IMR-90 (cell line): Measurements from ENCODE around the gene PARP3. TPM values are rescaled to one million over a fixed set of nuclear protein-coding genes. Genes with fewer than 3 reads are reported as not detected.
A peak's percentile ranks its signal among the peaks of the same experiment; 100 is the strongest.

Experiments used
- ATAC-seq: fragments of 200-7000 bp; cut with Tn5 transposase; 2 replicates; pipeline ENCODE4 v1.9.1; 2020; ENCODE audit warnings: low read depth, mild to moderate bottlenecking, moderate library complexity
- BruUV-seq: library from RNA; stranded (reverse); fragments of 400-500 nt; replicated peaks from 2 replicates; lab custom pipeline; 2021; lab: Mats Ljungman, UMichigan
- CTCF ChIA-PET: fragments of 300-600 bp; formaldehyde crosslinking; extraction: SDS; loops from one replicate; lab custom pipeline; 2021; ENCODE audit warnings: antibody characterized with exemption; lab: Yijun Ruan, JAX
- POLR2A ChIA-PET: fragments of 300-600 bp; sonication (Branson Sonifier 250); formaldehyde crosslinking; loops from one replicate; lab custom pipeline; 2022; ENCODE audit warnings: antibody characterized with exemption; ENCODE audit not compliant: unreplicated experiment; lab: Charles Lee
- DNase-seq: peaks from one replicate; pipeline ENCODE4 v3.0.0; 2013
- H2AFZ ChIP-seq: replicated peaks from 2 replicates; pipeline ENCODE3; 2013; ENCODE audit warnings: low read length, mild to moderate bottlenecking; ENCODE audit not compliant: poor library complexity
- H2AK5ac ChIP-seq: 2 replicates; pipeline ENCODE4 v1.6.1; 2013; ENCODE audit warnings: low read depth, low read length, inconsistent platforms
- H2AK9ac ChIP-seq: replicated peaks from 2 replicates; pipeline ENCODE3; 2013; ENCODE audit warnings: mild to moderate bottlenecking, low read depth, low read length, moderate library complexity; ENCODE audit not compliant: poor library complexity
- H2BK120ac ChIP-seq: 2 replicates; pipeline ENCODE4 v1.6.1; 2013; ENCODE audit warnings: low read depth, low read length, inconsistent platforms
- H2BK15ac ChIP-seq: 3 replicates; pipeline ENCODE4 v1.6.1; 2013; ENCODE audit warnings: low read depth, low read length, inconsistent platforms
- H2BK20ac ChIP-seq: 2 replicates; pipeline ENCODE4 v1.6.1; 2013; ENCODE audit warnings: low read depth, mild to moderate bottlenecking, inconsistent platforms, low read length, moderate library complexity
- H2BK5ac ChIP-seq: 2 replicates; pipeline ENCODE4 v1.6.1; 2013; ENCODE audit warnings: mild to moderate bottlenecking, low read depth, low read length, inconsistent platforms; ENCODE audit not compliant: poor library complexity, severe bottlenecking
- H3K14ac ChIP-seq: replicated peaks from 2 replicates; pipeline ENCODE4 v1.6.1; 2013; ENCODE audit warnings: low read depth, low read length, inconsistent platforms
- H3K18ac ChIP-seq: 2 replicates; pipeline ENCODE4 v1.6.1; 2013; ENCODE audit warnings: low read depth, low read length, control low read depth
- H3K23ac ChIP-seq: 2 replicates; pipeline ENCODE4 v1.6.1; 2013; ENCODE audit warnings: low read depth, low read length, inconsistent platforms
- H3K27ac ChIP-seq: 2 replicates; pipeline ENCODE4 v1.5.1; 2013; ENCODE audit warnings: mild to moderate bottlenecking, control low read depth, low read length; ENCODE audit not compliant: insufficient read depth
- H3K27me3 ChIP-seq: 2 replicates; pipeline ENCODE4 v1.6.1; 2013; ENCODE audit warnings: low read length; ENCODE audit not compliant: control insufficient read depth, insufficient read depth
- H3K36me3 ChIP-seq: 2 replicates; pipeline ENCODE4 v1.6.1; 2013; ENCODE audit warnings: low read length, mixed read lengths; ENCODE audit not compliant: control insufficient read depth, insufficient read depth
- H3K4ac ChIP-seq: 2 replicates; pipeline ENCODE4 v1.6.1; 2013; ENCODE audit warnings: low read depth, low read length, inconsistent platforms
- H3K4me1 ChIP-seq: 2 replicates; pipeline ENCODE4 v1.6.1; 2013; ENCODE audit warnings: low read length, mixed read lengths; ENCODE audit not compliant: control insufficient read depth, insufficient read depth
- H3K4me2 ChIP-seq: 2 replicates; pipeline ENCODE4 v1.6.1; 2013; ENCODE audit warnings: low read depth, mild to moderate bottlenecking, control low read depth, low read length, moderate library complexity
- H3K4me3 ChIP-seq: 2 replicates; pipeline ENCODE4 v1.5.1; 2013; ENCODE audit warnings: low read depth, mild to moderate bottlenecking, control low read depth, low read length, moderate library complexity; ENCODE audit not compliant: insufficient read depth
- H3K56ac ChIP-seq: 2 replicates; pipeline ENCODE4 v1.6.1; 2013; ENCODE audit warnings: low read length, inconsistent platforms; ENCODE audit not compliant: insufficient read depth; ENCODE audit errors: extremely low read depth
- H3K79me1 ChIP-seq, 2 experiments: 2 replicates each; pipeline ENCODE4 v1.6.1; 2013; ENCODE audit warnings: low read length in 2 of 2, inconsistent platforms in 1 of 2, low read depth in 1 of 2
- H3K9ac ChIP-seq: 2 replicates; pipeline ENCODE4 v1.6.1; 2013; ENCODE audit warnings: low read depth, low read length, control low read depth
- H3K9me1 ChIP-seq: 2 replicates; pipeline ENCODE4 v1.6.1; 2013; ENCODE audit warnings: low read length, inconsistent platforms; ENCODE audit not compliant: insufficient read depth
- H3K9me3 ChIP-seq: 2 replicates; pipeline ENCODE4 v1.6.1; 2013; ENCODE audit warnings: low read length; ENCODE audit not compliant: control insufficient read depth, insufficient read depth
- H4K20me1 ChIP-seq: 2 replicates; pipeline ENCODE4 v1.6.1; 2013; ENCODE audit warnings: low read length, inconsistent platforms; ENCODE audit not compliant: insufficient read depth
- H4K5ac ChIP-seq: 2 replicates; pipeline ENCODE4 v1.6.1; 2013; ENCODE audit warnings: mild to moderate bottlenecking, low read depth, low read length, control low read depth
- H4K8ac ChIP-seq, 2 experiments: 2 replicates each; pipeline ENCODE4 v1.6.1; 2013; ENCODE audit warnings: low read depth in 2 of 2, low read length in 2 of 2, control low read depth in 1 of 2, inconsistent platforms in 1 of 2
- H4K91ac ChIP-seq: 2 replicates; pipeline ENCODE4 v1.6.1; 2013; ENCODE audit warnings: low read depth, low read length, inconsistent platforms; ENCODE audit not compliant: insufficient read depth
- MAFK ChIP-seq: IDR thresholded peaks from 2 replicates; pipeline ENCODE4 v1.6.1; 2012; ENCODE audit warnings: low read depth, low read length, improper control_type of control experiment
- WGBS, 2 experiments: methylation state at CpG; one replicate each; pipeline versions ENCODE4 v1.1.5 to v1.1.7; 2013; ENCODE audit warnings: missing lambda C conversion rate in 2 of 2; ENCODE audit not compliant: insufficient read length in 1 of 2; ENCODE audit errors: extremely low coverage in 2 of 2; 5-methylcytosine and 5-hydroxymethylcytosine counted together
- dilution Hi-C: fragments of 300-500 bp; cut with HindIII; formaldehyde crosslinking; loops from one replicate; pipeline ENCODE4 v1.14.3; 2018; ENCODE audit warnings: low sequenced_read_pairs; ENCODE audit not compliant: unreplicated experiment
- in situ Hi-C: fragments of 300-500 bp; cut with MboI; formaldehyde crosslinking; loops from 3 replicates; pipeline ENCODE4 v1.14.3; 2019; ENCODE audit warnings: low sequenced_read_pairs, inconsistent platforms, mixed read lengths
- intact Hi-C: fragments of 100-400 bp; cut with micrococcal nuclease; formaldehyde crosslinking; loops from 2 replicates; pipeline ENCODE4 v1.10.0; 2022
- microRNA-seq, 2 experiments: library from miRNA; stranded (forward) in 1 of 2; unstranded in 1 of 2; fragments of 10-50 nt in 1 of 2; fragments of <30 nt in 1 of 2; gene quantifications in 1 of 2; microRNA quantifications in 1 of 2; one replicate each; pipeline versions ENCODE3 to v1.1.0; 2013 to 2020; ENCODE audit not compliant: insufficient read depth in 1 of 2, insufficient read length in 1 of 2, unreplicated experiment in 1 of 2
- polyA plus RNA-seq, 3 experiments: library from polyadenylated mRNA; depleted of rRNA; stranded (reverse); fragments of >200 nt; gene quantifications; 2 replicates each; pipeline ENCODE4 v1.2.3, GENCODE V29; 2012; ENCODE audit warnings: low replicate concordance in 1 of 3
- small RNA-seq, 5 experiments: library from RNA; depleted of rRNA; stranded (forward); fragments of <200 nt; gene quantifications; one replicate each; pipeline ENCODE3, GENCODE V24; 2012
- total RNA-seq: library from RNA; depleted of rRNA; stranded (reverse); fragments of >200 nt; gene quantifications from 2 replicates; pipeline ENCODE4 v1.2.3, GENCODE V29; 2012; rRNA removed

PARP3 gene
- total and polyA plus RNA-seq, 2 of the 4 experiments (the other 2 are of a cell fraction) = 16.3 to 22.0 TPM

- Histone ChIP-seq H3K23ac (no peak overlapping the region), H3K79me1 (peaks cover 9 to 20% of the 10 kb centered on the region in 2 experiments; a peak in 3 of 4 replicates), H3K9me1 (peaks cover 3% of the 10 kb centered on the region), H3K36me3 (peaks cover 14% of the 10 kb centered on the region), H2BK15ac (no peak overlapping the region), H3K56ac (no peak overlapping the region), H3K4me2 (no peak overlapping the region), H3K9me3 (no peaks in the 10 kb centered on the region), H3K4me1 (peaks cover 5% of the 10 kb centered on the region), H3K9ac (no peak overlapping the region), H2BK120ac (no peak overlapping the region), H2BK5ac (no peak overlapping the region), H2AK9ac (peak overlapping the region; percentile 7), H3K14ac (no peak overlapping the region), H3K27ac (no peak overlapping the region), H4K8ac (0 out of 4 replicates have a peak overlapping the region, but pooled peaks of 1 of the 2 experiments have one; percentile 9), H3K27me3 (no peaks in the 10 kb centered on the region), H3K4ac (no peak overlapping the region), H2BK20ac (no peak overlapping the region), H2AFZ (peak overlapping the region; percentile 34), H2AK5ac (peak overlapping the region; percentile 56; the same call in 1 of the 2 replicates), H4K5ac (no peak overlapping the region), H4K20me1 (peaks cover 9% of the 10 kb centered on the region; the same call in 1 of the 2 replicates), H3K18ac (no peak overlapping the region), H3K4me3 (no peak overlapping the region), H4K91ac (no peak overlapping the region)
- intact Hi-C loops (loop anchor here (5.0 kb wide), 1 partner anchor 199 kb away; the partner anchor contains the start of gene ALAS1), dilution Hi-C loops (no loop called here), in situ Hi-C loops (no loop called here)
- no peak for TF ChIP-seq MAFK
- ChIA-PET POLR2A (interaction anchor here (0.5 kb wide), 1 partner anchor 55 kb away, joined by 3 read pairs; no protein-coding TSS in a partner anchor), CTCF (no interaction called here)
- 18% methylated on average over 4 of the region's 7 CpGs; no CpG with 5 or more reads in 1 of the 2 experiments for WGBS, 2 experiments
- BruUV-seq = no TSS peak
- no peak for DNase-seq
- no peak for ATAC-seq
Measured at GRCh38 chr3:51997935-51998596, 55.9 kb downstream of the PARP3 start.

Small RNA genes within 50 kb of the gene (microRNA-seq; reads per million reads assigned to microRNA genes)
- gene AC115284.1 (ENCODE audit: insufficient read depth, insufficient read length) = not detected

Small RNA genes within 50 kb of the gene (small RNA-seq; reads per million reads assigned to genes)
- 0 reads per million in 5 experiments for gene AC115284.1

Other genes with a start within 250 kb of the PARP3 start
- under 0.01 TPM in 2 replicates for gene GRM2, start 235.3 kb upstream of the PARP3 start, total RNA-seq
- 0.14 and 0.19 TPM in 2 replicates for gene GRM2, start 235.3 kb upstream of the PARP3 start, polyA plus RNA-seq (2012; rRNA removed)
- gene IQCF6, start 163.1 kb upstream of the PARP3 start, total RNA-seq = not detected in 2 replicates
- gene IQCF6, start 163.1 kb upstream of the PARP3 start, polyA plus RNA-seq (2012; rRNA removed) = not detected in 2 replicates
- not detected in 2 replicates for gene IQCF2, start 80.7 kb upstream of the PARP3 start, total RNA-seq
- not detected in 2 replicates for gene IQCF2, start 80.7 kb upstream of the PARP3 start, polyA plus RNA-seq (2012; rRNA removed)
- gene IQCF5, start 66.8 kb upstream of the PARP3 start, total RNA-seq = not detected in 2 replicates
- not detected in 2 replicates for gene IQCF5, start 66.8 kb upstream of the PARP3 start, polyA plus RNA-seq (2012; rRNA removed)
- not detected in 2 replicates for gene IQCF1, start 39.0 kb upstream of the PARP3 start, total RNA-seq
- not detected in 2 replicates for gene IQCF1, start 39.0 kb upstream of the PARP3 start, polyA plus RNA-seq (2012; rRNA removed)
- 38.6 and 39.8 TPM in 2 replicates for gene RRP9, start 459 bp upstream of the PARP3 start, total RNA-seq
- 30.9 and 32.1 TPM in 2 replicates for gene RRP9, start 459 bp upstream of the PARP3 start, polyA plus RNA-seq (2012; rRNA removed)
- gene GPR62, start 13.0 kb downstream of the PARP3 start, total RNA-seq = under 0.01 TPM in 1 of 2 replicates, not detected in the other
- gene GPR62, start 13.0 kb downstream of the PARP3 start, polyA plus RNA-seq (2012; rRNA removed) = not detected in 2 replicates
- 70.8 and 71.1 TPM in 2 replicates for gene PCBP4, start 25.1 kb downstream of the PARP3 start, total RNA-seq
- gene PCBP4, start 25.1 kb downstream of the PARP3 start, polyA plus RNA-seq (2012; rRNA removed) = 110 and 122 TPM in 2 replicates
- gene ABHD14B, start 31.7 kb downstream of the PARP3 start, total RNA-seq = 6.4 and 7.2 TPM in 2 replicates
- gene ABHD14B, start 31.7 kb downstream of the PARP3 start, polyA plus RNA-seq (2012; rRNA removed) = 28.3 and 30.4 TPM in 2 replicates
- 3.1 and 3.4 TPM in 2 replicates for gene ABHD14A, start 32.7 kb downstream of the PARP3 start, total RNA-seq
- 10.0 and 12.2 TPM in 2 replicates for gene ABHD14A, start 32.7 kb downstream of the PARP3 start, polyA plus RNA-seq (2012; rRNA removed)
- 21.1 and 22.0 TPM in 2 replicates for gene ACY1, start 41.2 kb downstream of the PARP3 start, total RNA-seq
- gene ACY1, start 41.2 kb downstream of the PARP3 start, polyA plus RNA-seq (2012; rRNA removed) = 44.8 and 47.1 TPM in 2 replicates
- 1,798 and 2,081 TPM in 2 replicates for gene RPL29, start 53.5 kb downstream of the PARP3 start, total RNA-seq
- 2,126 and 2,187 TPM in 2 replicates for gene RPL29, start 53.5 kb downstream of the PARP3 start, polyA plus RNA-seq (2012; rRNA removed)
- 9.3 and 9.7 TPM in 2 replicates for gene DUSP7, start 114.2 kb downstream of the PARP3 start, total RNA-seq
- gene DUSP7, start 114.2 kb downstream of the PARP3 start, polyA plus RNA-seq (2012; rRNA removed) = 24.0 and 27.8 TPM in 2 replicates
- 8.3 and 10.6 TPM in 2 replicates for gene POC1A, start 212.1 kb downstream of the PARP3 start, total RNA-seq
- 11.5 TPM in 2 replicates for gene POC1A, start 212.1 kb downstream of the PARP3 start, polyA plus RNA-seq (2012; rRNA removed)